Measurements from ENCODE around the gene CELSR1.

CELSR1 gene

DNA sequence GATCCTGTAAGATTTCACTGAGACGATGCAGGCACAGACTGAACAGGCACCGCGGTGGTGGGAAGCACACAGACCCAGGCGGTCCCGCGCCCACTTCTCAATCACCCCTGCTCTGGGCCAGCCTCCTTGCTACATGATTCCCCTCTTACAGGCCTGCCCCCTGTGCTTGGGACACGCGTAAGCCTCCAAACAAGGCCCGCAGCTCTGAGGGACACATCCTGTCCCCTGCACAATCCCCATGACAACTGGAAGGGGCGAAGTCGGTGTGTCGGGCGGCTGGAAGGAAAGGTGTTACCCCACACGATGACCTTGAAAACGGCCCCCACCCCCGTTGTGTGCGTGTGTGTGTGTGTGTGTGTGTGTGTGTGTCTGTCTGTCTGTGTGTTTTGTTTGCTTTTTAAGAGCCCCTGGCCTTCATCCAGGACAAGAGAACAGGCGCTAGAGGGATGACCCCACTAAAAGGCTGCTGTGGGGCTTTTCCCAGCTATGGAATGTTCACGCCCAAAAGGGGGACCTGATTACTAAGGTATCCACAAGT, 13.1 kb downstream of the CELSR1 start:
- in situ Hi-C loops (cut with MboI; ENCODE audit: low sequenced_read_pairs, unreplicated experiment), result no loop called here

DNA sequence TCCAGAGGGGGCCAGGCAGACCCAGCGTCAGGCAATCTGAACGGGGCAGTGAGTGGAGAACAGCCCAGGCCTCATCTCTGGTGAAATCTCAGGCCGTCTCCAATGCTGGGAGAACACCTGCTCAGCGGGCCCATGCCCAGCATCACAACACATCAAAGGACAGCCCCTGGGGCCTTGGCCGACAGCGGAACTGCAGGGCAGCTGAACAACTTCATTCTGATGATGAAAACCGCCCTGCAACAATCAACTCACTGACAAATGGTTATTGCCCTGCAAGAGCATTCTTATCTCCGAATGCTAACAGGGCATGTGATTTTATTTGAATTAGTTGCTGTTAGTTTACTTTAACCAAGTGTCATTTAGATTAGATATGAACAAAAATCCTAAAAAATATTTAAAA, 14.6 kb downstream of the CELSR1 start:
- TF ChIP-seq, protein P1, sequence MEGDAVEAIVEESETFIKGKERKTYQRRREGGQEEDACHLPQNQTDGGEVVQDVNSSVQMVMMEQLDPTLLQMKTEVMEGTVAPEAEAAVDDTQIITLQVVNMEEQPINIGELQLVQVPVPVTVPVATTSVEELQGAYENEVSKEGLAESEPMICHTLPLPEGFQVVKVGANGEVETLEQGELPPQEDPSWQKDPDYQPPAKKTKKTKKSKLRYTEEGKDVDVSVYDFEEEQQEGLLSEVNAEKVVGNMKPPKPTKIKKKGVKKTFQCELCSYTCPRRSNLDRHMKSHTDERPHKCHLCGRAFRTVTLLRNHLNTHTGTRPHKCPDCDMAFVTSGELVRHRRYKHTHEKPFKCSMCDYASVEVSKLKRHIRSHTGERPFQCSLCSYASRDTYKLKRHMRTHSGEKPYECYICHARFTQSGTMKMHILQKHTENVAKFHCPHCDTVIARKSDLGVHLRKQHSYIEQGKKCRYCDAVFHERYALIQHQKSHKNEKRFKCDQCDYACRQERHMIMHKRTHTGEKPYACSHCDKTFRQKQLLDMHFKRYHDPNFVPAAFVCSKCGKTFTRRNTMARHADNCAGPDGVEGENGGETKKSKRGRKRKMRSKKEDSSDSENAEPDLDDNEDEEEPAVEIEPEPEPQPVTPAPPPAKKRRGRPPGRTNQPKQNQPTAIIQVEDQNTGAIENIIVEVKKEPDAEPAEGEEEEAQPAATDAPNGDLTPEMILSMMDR (IDR thresholded peaks at IDR 0.05; ENCODE audit: borderline replicate concordance, control extremely low read depth, extremely low read depth, insufficient read depth, missing control alignments), result no peak
- in situ Hi-C loops (cut with MboI; ENCODE audit: low sequenced_read_pairs, unreplicated experiment), result no loop called here
- no peak for DNase-seq (ENCODE audit: low spot score)

More for the DNA sequence above, 13.1 kb downstream of the CELSR1 start:
- no peak for DNase-seq (ENCODE audit: low spot score)
- TF ChIP-seq, protein P1 (IDR thresholded peaks at IDR 0.05; ENCODE audit: borderline replicate concordance, control extremely low read depth, extremely low read depth, insufficient read depth, missing control alignments), result no peak

DNA sequence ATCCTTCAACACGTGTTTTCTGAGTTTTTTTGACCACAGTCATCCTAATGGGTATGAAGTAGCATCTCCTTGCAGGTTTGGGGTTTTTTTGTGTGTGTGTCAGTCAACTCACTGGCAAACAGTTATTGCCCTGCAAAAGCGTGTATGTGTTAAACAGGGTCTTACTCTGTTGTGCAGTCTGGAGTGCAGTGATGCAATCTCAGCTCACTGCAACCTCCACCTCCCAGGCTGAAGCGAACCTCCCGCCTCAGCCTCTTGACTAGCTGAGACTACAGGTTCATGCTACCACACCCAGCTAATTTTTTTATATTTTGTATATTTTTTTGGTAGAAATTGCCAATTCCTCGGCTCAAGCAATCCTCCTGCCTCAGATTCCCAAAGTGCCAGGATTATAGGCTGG, 15.4 kb downstream of the CELSR1 start:
- no peak for DNase-seq (ENCODE audit: low spot score)
- TF ChIP-seq, protein P1 (IDR thresholded peaks at IDR 0.05; ENCODE audit: borderline replicate concordance, control extremely low read depth, extremely low read depth, insufficient read depth, missing control alignments), result no peak
- in situ Hi-C loops (cut with MboI; ENCODE audit: low sequenced_read_pairs, unreplicated experiment), result no loop called here

DNA sequence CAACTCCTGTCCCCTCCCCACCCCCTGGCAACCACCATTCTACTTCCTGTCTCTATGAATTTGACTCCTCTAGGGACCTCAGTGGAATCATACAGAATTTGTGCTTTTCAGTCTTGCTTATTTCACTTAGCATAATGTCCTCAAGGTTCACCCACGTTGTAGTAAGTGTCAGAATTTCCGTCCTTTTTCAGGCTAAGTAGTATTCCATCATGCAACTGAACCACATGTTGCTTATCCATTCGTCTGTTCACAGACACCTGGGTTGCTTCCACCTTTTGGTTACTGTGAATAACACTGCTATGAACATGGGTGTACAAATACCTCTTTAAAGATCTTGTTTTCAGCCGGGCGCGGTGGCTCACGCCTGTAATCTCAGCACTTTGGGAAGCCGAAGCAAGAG, 16.5 kb downstream of the CELSR1 start:
- DNase-seq (ENCODE audit: low spot score), result no peak
- in situ Hi-C loops (cut with MboI; ENCODE audit: low sequenced_read_pairs, unreplicated experiment), result no loop called here
- TF ChIP-seq, protein P1 (IDR thresholded peaks at IDR 0.05; ENCODE audit: borderline replicate concordance, control extremely low read depth, extremely low read depth, insufficient read depth, missing control alignments), result no peak

DNA sequence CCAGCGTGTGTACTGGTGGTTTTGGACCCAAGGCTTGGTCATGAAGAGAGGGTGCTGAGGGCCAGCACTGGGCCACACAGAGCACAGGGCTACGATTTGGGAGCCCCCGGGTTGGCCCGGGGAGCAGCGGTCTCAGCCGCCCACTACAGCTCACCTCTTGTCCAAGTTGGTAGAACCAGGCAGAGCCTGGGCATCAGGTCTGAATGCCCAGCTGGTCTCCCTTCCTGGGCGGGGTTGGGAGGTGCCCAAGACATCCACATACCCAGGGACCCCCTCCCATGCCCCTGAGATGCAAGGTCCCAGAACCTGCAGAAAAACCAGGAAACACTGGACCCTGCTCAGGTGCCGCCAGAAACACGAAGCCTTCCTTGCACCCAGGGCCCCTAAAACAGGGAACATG, 18.0 kb downstream of the CELSR1 start:
- TF ChIP-seq, protein P1 (IDR thresholded peaks at IDR 0.05; ENCODE audit: borderline replicate concordance, control extremely low read depth, extremely low read depth, insufficient read depth, missing control alignments), result no peak
- no peak for DNase-seq (ENCODE audit: low spot score)
- in situ Hi-C loops (cut with MboI; ENCODE audit: low sequenced_read_pairs, unreplicated experiment), result no loop called here

DNA sequence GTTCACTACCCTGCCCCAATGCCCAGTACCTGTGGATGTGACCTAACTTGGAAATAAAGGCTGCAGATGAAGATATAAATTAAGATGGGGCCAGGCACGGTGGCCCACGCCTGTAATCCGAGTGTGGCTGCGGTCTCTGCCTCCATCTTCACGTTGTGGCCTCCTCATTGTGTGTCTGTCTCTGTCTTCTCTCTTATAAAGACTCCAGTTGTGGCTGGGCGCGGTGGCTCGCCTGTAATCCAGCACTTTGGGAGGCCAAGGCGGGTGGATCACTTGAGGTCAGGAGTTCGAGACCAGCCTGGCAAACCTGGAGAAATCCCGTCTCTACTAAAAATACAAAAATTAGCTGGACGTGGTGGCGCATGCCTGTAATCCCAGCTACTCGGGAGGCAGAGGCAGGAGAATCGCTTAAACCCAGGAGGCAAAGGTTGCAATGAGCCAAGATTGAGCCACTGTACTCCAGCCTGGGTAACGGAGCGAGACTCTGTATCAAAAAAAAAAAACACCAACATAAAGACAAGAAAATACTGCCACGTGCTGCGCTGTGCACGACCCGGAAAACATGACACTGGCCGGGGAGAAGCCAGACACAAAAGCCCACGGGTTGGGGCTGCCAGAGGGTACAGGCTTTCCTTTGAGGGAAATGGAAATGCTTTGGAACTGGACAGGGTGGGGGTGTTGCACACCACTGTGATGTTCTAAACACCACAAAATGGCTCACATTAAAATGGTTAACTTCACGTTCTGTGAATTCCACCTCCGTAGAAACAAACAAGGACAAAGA, 18.7 kb downstream of the CELSR1 start:
- TF ChIP-seq, protein P1 (IDR thresholded peaks at IDR 0.05; ENCODE audit: borderline replicate concordance, control extremely low read depth, extremely low read depth, insufficient read depth, missing control alignments), result no peak
- no peak for DNase-seq (ENCODE audit: low spot score)
- in situ Hi-C loops (cut with MboI; ENCODE audit: low sequenced_read_pairs, unreplicated experiment), result no loop called here
